Osteocyte (in vitro differentiated cells): Measurements from ENCODE around the gene ZNF354C. TPM values are rescaled to one million over a fixed set of nuclear protein-coding genes. Genes with fewer than 3 reads are reported as not detected.

ENCODE experiments used
- DNase-seq: peaks from one replicate; pipeline ENCODE4 v3.0.0; 2021; ENCODE audit warnings: mixed read lengths; ENCODE audit not compliant: unreplicated experiment; ENCODE audit errors: extremely low spot score
- H3K27ac Mint-ChIP-seq: one replicate; pipeline ENCODE4 v1.8.0; 2021; ENCODE audit warnings: mild to moderate bottlenecking, mixed read lengths; ENCODE audit not compliant: unreplicated experiment
- H3K27me3 Mint-ChIP-seq: one replicate; pipeline ENCODE4 v1.8.0; 2021; ENCODE audit warnings: mixed read lengths; ENCODE audit not compliant: unreplicated experiment
- H3K36me3 Mint-ChIP-seq: one replicate; pipeline ENCODE4 v1.8.0; 2021; ENCODE audit warnings: mixed read lengths; ENCODE audit not compliant: unreplicated experiment
- H3K4me1 Mint-ChIP-seq: one replicate; pipeline ENCODE4 v1.8.0; 2021; ENCODE audit warnings: mixed read lengths; ENCODE audit not compliant: unreplicated experiment
- H3K4me3 Mint-ChIP-seq: one replicate; pipeline ENCODE4 v1.8.0; 2021; ENCODE audit warnings: mild to moderate bottlenecking, moderate library complexity, mixed read lengths; ENCODE audit not compliant: unreplicated experiment
- H3K9me3 Mint-ChIP-seq: one replicate; pipeline ENCODE4 v1.8.0; 2021; ENCODE audit warnings: mixed read lengths; ENCODE audit not compliant: unreplicated experiment
- total RNA-seq: library from RNA; stranded (reverse); gene quantifications from 2 replicates; pipeline ENCODE4 v1.2.1, GENCODE V29; 2021
- TF ChIP-seq, protein P1 (sequence below): fragments of 200-600 bp; sonication (generic); IDR thresholded peaks from 2 replicates; pipeline ENCODE4 v1.5.0; 2021; ENCODE audit warnings: antibody characterized with exemption, mild to moderate bottlenecking, moderate library complexity

The ZNF354C gene
- total RNA-seq, 1 donor from 2014 or later = 4.6 TPM

- Mint-ChIP-seq H3K4me1 (no peaks in the 10 kb centered on the region), H3K27ac (no peak overlapping the region), H3K36me3 (peaks cover 6% of the 10 kb centered on the region), H3K4me3 (no peak overlapping the region), H3K9me3 (peaks cover 11% of the 10 kb centered on the region), H3K27me3 (no peaks in the 10 kb centered on the region)
- TF ChIP-seq, protein P1, sequence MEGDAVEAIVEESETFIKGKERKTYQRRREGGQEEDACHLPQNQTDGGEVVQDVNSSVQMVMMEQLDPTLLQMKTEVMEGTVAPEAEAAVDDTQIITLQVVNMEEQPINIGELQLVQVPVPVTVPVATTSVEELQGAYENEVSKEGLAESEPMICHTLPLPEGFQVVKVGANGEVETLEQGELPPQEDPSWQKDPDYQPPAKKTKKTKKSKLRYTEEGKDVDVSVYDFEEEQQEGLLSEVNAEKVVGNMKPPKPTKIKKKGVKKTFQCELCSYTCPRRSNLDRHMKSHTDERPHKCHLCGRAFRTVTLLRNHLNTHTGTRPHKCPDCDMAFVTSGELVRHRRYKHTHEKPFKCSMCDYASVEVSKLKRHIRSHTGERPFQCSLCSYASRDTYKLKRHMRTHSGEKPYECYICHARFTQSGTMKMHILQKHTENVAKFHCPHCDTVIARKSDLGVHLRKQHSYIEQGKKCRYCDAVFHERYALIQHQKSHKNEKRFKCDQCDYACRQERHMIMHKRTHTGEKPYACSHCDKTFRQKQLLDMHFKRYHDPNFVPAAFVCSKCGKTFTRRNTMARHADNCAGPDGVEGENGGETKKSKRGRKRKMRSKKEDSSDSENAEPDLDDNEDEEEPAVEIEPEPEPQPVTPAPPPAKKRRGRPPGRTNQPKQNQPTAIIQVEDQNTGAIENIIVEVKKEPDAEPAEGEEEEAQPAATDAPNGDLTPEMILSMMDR = no peak
- DNase-seq = peak; percentile 82
Measured at GRCh38 chr5:179122411-179123108, 62.4 kb downstream of the ZNF354C start.

- DNase-seq = peak; percentile 49
- Mint-ChIP-seq H3K4me3 (no peak overlapping the region), H3K9me3 (peaks cover 13% of the 10 kb centered on the region), H3K36me3 (peaks cover 9% of the 10 kb centered on the region), H3K4me1 (no peaks in the 10 kb centered on the region), H3K27me3 (no peaks in the 10 kb centered on the region), H3K27ac (no peak overlapping the region)
- TF ChIP-seq, protein P1 = no peak
Measured at GRCh38 chr5:179123109-179123426, 62.9 kb downstream of the ZNF354C start.

GRCh38 chr5:179123491-179124272 is 63.5 kb downstream of the ZNF354C start:
- Mint-ChIP-seq H3K4me1 (no peaks in the 10 kb centered on the region), H3K36me3 (peaks cover 10% of the 10 kb centered on the region), H3K27me3 (no peaks in the 10 kb centered on the region), H3K4me3 (no peak overlapping the region), H3K27ac (no peak overlapping the region), H3K9me3 (peaks cover 10% of the 10 kb centered on the region)
- DNase-seq = peak; percentile 80
- TF ChIP-seq, protein P1 = no peak

GRCh38 chr5:179124273-179124852 is 64.2 kb downstream of the ZNF354C start:
- H3K4me1 Mint-ChIP-seq = no peaks in the 10 kb centered on the region
- peaks cover 9% of the 10 kb centered on the region for H3K9me3 Mint-ChIP-seq
- DNase-seq = peak; percentile 83
- H3K36me3 Mint-ChIP-seq = peaks cover 10% of the 10 kb centered on the region
- TF ChIP-seq, protein P1 = no peak
- H3K27me3 Mint-ChIP-seq = no peaks in the 10 kb centered on the region
- no peak overlapping the region for H3K27ac Mint-ChIP-seq
- no peak overlapping the region for H3K4me3 Mint-ChIP-seq
